CD4-positive, alpha-beta T cell treated with Interleukin-17A for 4 hours (primary cell): ENCODE measurements around the gene SYNPR.

Experiments
- DNase-seq: peaks from one replicate; pipeline ENCODE4 v3.0.0-alpha.2; 2020; ENCODE audit warnings: mixed read lengths

SYNPR gene

DNA sequence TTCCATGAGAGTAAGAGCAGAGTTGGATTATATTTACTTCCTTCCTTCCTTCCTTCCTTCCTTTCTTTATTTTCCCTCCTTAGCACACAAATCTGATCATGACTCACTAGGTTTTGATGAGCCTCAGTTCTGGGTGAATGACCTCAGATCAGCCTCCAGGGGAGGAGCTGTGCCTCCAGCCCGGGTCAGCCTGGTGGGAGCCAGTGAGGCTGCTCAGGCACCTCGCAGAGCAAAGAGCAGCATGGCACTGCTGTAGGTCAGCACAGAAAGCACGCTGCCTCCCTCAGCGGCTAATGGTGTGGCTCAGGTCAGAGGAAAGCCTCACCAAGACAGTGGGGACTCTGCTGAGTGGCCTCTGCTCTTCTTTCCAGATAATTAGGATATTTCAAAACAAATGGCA is 108.5 kb downstream of the SYNPR start:
- DNase-seq = no peak

DNA sequence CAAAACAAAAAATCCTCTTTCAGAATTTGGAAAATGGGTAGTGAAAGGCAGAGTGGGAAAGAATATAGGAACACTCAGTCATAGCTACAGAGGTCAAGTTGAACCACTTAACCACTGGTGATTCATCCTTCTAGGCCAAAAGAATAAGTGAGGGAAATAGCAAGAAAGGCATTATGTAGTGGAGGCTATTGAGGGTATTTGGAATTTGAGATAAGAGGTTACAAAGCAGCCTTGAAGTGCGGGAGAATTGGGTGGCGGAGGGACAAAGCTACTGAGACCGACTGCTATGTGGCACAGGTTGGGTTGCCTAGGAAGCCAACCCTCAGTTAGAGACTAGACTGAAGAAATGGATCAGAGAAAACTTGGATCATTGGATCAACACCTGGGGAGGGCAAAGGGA is 109.5 kb downstream of the SYNPR start:
- no peak for DNase-seq

DNA sequence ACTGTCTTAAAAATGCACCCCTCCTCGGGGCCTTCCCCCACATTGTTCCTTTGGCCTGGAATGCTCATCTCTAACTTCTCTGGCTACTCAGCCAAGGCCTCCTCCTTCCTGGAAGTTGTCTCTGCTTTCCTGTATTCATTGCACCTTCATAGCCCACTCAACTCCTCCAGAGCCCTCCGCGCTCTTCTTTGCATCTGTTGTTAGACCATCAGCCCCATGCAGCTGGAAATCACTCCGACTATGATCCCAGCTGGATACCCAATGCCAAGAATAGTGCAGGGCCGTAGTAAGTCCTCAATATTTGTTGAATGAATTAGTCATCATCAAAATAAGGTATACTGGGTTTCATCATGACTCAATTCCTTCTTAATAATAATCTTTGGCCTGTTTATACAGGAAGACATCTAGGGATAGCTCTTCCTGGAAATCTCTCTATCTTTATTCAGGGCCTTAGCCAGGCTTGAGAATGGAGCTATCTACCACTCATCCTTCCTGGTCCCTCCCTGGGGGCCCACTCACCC is 112.7 kb downstream of the SYNPR start:
- DNase-seq = no peak

DNA sequence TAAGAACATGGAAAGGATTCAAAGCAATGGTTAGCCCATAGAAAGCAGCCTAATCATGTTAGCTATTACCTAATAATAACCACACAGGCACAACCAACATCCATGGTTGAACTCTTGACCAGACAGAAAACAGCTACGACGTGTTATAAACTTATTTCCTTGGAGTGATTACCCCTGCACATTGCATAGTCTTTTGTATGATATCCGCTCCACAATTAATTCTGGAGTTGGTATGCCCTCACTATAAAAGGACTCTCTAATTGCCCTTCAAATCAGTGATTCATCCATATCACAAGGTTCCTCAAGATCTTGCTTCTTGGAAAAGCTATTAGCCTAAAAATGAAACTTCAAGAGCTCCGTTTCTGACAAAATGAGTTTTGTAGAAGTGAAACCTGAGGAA is 117.9 kb downstream of the SYNPR start:
- DNase-seq = no peak

DNA sequence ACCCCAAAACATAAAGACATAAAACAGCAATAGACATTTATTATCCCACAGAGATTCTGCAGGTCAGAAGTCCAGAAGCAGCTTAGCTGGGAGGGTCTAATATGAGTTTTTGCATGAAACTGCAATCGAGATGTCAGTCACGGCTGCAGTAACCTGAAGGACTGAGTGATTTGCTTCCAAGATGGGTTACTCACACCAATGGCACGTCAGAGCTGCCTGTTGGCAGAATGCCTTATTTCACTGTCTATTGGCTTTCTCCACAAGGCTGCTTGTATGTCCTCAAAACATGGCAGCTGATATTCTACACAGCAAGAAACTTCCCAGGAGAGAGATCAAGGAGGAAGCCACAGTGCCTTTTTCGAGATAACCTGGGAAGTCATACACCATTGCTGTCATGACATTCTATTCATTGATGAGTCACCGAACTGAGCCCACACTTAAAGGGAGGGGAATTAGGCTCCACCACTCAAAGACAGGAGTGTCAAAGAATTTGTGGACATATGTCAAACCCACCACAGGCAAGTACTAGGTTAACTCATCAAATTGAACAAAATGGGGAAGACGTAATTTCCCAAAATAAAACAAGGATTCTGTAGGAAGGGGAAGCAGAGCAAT is 122.2 kb downstream of the SYNPR start:
- DNase-seq = no peak

DNA sequence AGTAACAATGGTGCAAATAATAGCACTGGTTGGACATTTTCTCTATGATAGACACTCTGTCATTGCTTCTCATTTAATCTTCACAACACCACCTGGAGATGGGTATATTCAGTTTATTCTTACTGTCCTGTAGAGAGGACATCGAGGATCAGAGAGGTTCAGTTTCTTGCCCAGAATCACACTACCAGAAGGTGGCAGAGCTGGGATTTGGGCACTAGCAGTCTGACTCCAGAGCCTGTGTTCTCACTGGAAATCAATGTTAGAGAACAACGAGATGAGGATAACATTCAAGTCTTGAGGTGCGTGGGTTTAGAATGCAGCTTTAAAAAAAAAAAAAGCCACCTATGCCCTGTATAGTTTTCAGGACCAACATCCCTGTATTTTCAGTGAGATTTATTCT is 127.8 kb downstream of the SYNPR start:
- no peak for DNase-seq

DNA sequence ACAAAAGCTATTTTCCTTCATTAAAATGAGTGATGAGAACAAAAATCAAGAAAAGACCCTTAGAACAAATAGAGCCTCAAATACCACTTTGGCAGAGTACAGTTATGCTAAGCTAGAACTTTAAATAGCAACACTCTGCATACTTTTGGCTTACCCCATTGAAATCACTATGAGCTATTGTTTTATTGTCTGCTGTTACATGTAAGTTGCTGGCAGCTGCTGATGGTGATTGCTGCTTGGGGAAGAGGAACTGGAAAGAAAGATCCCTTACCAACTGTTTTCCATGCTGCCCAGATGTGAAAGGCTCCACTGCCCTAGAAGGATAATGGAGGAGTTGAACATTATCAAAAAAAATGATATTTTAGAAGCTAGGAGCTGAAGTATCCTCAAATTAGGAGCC is 135.4 kb downstream of the SYNPR start:
- no peak for DNase-seq

DNA sequence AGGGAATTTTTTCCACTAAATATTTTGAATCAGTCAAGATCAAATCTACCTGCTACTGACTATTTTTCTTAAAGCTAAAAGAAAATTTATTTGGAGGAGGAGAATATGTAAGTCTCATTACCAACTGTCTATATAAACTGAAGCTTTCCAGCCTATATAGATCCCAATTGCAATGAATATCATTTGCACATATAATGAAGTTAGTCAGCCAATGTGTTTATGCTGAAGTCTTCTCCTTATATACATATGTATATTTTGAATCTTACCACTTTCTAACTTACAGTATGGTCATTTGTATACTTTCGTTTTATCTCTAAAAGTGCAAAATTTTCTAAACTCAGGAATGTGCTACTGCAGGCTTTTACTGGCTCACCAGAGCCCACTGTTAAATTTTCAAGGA is 136.5 kb downstream of the SYNPR start:
- no peak for DNase-seq

DNA sequence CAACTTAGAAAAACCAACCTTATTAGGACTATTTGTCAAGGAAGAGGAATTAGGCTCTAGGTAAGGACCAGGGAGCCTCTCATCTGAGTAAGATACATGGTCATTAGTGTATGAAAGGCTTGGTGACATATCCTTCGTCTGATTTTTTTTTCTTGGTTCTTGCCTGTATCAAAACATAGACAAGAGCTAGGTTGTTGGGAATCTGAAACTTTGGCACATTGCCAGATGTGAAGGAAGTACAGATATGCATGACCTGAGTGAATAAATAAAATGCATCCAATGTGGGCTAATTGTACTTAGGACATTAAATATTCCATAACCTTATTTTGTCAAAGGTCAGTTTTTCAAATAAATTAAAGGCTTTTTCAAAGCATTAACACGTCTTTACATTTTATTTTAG is 151.8 kb downstream of the SYNPR start:
- DNase-seq = no peak

DNA sequence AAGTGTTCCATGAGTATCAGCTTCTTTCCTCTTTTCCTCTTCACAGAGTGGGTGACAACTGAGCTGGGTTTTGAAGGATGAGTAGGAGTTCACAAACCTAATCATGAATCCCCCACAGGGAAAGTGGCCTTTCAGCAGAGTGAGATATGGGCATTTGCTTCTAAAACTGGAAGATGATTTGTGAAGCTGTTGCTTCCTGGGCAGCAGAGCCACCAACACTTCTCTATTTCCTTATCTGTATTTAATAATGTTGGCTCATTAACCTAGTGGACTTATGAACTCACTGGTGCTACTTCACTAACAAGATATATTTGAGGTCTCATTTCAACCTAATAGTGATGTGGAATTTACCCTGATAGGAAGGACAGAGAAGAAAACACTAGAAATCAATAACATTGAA is 152.8 kb downstream of the SYNPR start:
- DNase-seq = no peak

DNA sequence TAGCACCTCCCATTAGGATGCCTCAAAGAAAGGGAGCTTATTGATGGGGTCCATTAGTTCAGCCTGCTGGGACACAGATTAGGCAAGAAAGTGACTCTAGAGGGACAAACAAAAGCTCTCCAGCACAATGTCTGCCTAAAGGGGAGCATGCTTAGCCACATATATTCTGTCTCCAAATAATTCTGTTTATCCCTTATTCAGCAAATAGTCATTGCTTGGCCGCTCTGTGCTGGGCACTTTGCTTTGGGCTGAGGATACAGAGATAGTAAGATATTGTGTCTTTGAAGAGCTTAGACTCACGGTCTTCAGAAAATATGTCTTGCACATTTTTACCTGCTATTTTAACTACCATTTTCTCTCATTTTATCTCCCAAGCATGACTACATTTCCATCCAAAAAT is 159.8 kb downstream of the SYNPR start:
- DNase-seq = no peak

DNA sequence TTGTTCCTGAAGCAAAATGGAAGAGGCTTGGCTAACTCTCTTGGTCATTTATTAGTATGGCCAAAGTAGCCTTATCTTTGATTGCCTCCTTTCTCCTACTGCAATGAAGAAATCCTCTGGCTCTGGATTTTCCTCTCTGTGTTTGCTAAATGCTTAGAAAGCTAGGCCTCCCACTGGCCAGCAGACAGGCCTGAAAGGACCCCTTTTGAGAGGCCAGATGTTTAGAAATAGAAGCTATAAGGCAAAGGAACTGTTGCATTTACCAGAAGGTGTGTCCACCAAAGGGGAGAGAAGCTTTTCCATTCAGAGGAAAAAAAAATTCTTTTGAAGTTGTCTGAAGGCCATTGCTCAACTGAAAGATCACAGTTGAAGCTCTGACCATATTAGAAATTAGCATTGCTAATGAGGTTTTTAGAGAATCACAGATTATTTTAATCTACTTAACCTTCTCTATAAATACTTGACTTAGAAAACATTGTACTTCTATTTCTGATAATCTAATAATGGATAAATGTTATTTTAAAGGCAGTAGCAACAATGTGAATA is 160.8 kb downstream of the SYNPR start:
- no peak for DNase-seq

DNA sequence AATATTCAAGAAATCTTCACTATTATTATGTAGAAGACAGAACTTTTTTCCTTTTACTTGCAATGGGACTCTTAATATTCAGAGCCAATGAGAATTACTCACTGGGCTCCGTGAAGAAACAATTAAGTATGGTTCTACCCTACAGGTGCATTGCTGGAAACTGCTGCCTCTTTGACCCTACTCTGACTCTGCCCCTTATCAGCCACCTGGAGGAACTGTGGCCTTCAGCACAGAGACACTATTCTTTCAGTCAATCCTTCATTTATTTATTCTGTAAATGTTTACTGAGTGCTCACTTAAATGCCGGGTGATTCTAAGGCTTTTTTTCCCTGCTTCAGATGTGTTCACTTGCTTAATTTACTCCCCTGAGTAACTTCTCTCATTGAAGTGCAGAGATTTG is 163.2 kb downstream of the SYNPR start:
- DNase-seq = no peak

DNA sequence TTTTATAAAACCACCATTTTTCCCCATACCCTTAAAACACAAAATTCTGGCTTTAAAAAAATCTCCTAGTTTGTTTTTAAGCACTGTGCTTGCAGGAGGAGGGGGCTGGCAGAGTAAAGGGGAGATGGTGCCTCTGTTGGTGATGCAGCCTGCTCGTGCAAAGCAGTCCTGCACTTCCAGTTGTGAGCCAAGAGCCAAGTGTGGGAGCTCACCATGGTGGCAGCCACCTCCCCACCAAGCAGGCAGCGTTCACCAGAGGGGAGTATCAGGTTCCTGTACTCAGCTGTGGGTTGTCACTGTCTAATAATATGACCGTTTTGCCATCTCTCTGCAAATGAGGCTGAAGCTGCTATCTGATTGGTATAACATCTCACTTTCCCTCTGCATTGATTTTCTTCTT is 164.8 kb downstream of the SYNPR start:
- DNase-seq = no peak

DNA sequence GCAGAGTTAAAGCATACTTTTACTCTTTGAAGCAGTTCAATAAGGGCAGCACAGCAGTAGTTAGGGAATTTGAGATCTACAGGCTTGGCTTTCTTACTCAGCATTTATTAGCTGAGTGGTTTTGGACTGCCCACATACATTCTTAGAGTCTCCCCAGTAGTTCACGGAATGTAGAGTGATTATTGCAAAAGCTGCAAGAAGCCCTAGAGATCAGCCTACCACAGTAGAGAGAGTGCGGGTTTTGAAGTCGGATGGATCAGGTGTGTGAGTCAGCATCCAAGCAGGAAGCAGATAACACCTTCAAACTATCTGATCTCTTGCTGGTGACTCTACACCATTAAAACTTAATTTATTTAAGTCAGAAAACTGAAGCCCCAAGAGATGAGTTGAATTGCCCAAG is 171.9 kb downstream of the SYNPR start:
- no peak for DNase-seq

DNA sequence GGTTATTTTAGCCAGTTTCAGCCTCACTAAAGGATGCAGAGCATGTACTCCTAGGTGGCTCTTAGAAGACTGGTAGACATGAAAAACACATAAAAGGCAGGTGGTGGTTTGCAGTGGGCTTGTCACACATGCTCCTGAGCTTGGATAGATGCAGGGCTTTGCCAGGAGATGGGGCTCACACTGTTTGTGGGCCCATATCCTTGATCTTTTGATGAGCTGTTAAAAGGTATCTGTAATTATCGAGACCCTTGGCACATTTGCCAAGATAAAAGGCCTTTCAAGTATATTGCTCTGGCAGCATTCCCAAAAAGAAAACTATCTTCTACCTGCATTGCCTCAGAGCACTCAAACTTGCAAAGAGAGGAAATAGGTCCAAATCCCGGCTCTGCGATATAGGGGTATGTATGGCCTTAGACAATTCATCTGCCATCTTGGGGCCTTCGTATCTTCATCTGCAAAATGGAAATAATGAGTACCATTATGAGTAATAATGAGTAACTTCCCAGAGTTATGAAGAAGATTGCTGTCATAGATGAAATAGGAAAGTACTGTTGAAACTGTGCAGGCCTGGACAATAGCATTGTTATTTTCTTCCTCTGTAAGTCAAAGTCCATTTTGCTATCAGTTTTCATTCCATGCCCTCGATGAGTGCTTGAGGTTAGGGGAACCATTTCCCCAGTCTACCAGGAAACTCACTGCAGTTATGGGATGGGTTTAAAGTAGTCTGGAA is 172.7 kb downstream of the SYNPR start:
- no peak for DNase-seq

DNA sequence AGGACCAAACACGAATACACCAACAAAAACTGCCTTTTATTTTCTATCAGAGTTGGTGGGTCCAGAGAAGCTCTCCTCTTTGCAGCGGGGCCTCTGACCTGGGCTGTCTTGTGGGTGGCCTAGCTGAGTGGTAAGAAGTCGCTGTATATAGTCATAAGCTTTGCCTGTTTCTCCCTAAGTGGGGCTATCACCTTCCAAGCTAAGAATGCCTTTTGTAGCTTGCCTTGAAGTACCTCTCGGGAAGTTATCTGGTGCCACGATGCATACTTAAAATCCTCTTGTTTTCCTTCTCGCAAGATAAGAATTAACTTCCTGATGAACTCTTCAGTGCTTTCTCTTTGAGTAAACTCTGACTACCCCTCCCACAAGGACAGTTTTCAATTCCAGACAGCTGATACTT is 178.8 kb downstream of the SYNPR start:
- DNase-seq = no peak

DNA sequence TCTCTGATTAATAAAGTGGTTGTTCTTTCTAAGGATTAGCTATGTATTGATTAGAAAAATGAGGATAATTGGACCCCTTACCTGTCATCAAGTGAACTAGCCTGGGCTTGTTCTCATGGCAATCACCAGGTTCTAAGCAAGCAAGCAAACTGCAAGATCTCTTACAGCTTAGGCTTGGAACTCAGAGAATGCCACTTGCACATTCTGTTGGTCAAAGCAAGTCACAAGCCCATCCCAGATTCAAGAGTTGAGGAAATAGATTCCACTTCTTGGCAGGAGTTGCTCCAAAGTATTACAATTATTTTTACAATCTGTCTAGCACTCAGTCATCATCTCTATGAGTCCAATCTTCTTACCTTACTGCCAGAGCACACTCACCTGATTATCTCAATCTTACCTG is 180.3 kb downstream of the SYNPR start:
- no peak for DNase-seq

DNA sequence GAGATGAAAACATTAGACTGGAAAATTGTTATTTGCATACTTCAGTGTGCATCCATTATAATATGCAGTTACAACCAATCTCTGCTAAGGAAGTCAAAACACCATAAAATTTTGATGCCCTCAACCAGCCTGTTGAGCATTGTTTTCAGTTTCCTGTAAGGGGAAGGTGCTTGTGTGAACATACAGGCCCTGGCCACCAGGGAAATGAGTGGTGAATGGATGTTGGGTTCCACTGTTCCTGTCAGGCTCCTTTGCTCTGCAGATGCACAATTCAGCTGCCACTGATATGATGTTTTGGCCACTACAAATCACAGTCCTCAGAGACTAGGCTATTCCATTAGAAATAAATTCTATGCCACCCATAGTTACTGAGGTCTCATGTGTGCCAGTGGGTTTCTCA is 184.6 kb downstream of the SYNPR start:
- no peak for DNase-seq

DNA sequence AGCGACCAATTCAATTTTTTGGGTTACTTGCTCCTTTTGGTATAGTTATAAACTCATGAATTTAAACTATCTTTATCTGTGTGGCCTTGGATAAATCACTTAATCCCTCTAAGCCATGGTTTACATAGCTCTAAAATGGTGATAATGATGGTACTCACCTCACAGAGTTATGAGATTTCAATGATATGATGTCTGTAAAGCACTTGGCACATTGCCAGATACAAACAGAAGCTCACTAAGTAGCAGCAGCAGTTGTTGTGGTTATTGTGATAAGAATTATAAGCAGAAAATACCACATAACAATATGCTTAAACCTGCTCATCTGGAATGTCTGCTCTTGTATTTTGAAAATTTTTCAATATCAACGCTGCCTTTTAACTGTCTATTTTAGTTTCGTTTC is 189.3 kb downstream of the SYNPR start:
- no peak for DNase-seq

DNA sequence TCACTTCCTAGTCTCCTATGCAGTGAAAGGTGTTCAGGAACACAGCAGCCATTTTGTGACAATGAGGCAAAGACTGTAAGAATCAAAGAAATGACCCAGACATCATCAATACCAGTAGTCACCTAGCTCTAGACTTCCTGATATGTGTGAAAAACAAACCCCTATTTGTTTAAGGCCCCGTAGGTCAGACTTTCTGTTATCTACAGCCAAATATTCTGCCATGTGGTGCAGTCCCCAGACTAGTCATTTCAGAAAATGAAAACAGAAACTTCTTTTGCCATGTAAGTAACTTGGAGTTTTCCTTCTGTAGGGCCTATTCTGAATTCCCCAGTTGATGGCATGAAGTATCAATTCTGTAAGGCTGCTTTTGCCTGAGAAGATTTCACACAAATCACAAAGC is 192.6 kb downstream of the SYNPR start:
- no peak for DNase-seq

DNA sequence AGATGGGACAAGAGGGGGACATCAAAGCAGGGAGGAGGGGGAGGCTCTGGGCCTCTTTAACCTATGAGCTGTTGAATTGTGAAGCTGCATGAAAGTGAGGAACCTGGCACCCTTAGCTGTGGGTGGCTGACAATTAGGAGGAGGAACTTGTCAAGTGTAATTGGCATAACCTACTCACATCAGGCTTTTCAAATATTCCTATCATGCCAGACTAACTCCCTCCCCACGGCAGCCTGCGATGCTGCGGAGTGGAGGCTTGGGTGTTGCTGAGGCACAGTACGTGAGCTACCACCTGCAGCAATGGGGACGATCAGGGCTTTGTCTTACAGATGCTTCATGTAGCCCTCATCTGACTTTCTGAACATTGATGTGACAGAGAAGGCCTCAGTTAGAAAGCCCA is 193.7 kb downstream of the SYNPR start:
- DNase-seq = no peak

DNA sequence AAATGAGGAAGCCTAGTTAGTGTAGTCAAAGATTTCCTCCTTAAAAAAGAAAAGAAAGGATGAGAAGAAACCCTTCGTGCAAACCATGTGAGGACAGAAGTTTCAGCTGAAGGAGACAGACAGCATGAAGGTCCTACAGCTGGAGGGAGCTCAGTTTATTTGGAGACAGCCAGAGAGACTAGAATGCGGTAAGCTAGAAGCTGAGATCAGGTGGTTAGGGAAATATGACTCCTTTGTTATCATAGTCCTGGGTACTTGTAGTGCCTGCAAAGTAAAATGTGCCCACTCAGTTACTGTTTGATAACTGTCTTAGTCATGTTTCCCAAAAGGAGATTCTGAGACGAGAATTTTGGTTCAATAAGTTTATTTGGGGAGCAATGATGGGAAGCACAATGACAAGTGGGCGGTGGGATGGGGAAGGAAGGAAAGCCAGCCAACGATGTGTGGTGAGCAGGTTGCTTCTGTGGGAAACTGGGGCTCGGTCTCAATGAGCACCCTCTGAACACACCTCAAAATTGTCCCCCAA is 195.6 kb downstream of the SYNPR start:
- DNase-seq = no peak

DNA sequence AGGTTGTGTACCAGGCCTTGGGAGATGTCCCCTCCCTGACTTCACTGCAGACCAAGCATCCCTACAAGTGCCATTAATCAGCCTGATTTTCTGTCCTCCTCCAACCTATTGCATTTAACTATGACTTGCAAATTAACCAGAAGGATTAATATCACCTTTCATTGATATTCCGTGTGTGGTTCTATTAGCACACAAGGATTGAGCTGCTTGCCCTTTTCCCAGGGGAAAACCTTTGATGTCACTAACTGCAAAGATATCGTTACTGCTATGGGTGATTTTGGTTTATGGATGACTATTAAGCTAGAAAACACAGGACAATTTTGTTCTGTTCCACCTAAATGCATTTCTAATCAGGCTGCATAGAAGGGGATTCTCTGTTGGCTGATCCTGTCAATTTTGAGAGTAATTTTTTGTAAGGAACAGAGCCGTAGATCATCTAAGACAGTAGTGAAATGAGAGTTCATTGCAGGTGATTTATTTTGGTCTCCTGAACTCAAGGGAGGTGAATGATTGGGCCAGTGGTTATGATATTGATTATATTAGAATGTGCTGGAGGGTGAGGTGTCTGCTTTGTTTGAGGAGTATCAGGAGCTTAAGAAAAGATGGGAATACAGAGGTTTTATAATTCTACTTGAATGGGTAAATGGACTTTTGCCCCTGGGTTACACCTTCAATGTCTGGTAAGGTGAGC is 196.9 kb downstream of the SYNPR start:
- DNase-seq = no peak
